Keratinocyte (primary cell): ENCODE measurements around the gene CSE1L.
"Not testable (repeated sequence)": the region's sequence is repeated elsewhere in the genome, so short reads cannot be mapped to it uniquely, and the experiment has no call there.

Experiments
- CTCF ChIP-seq, 3 experiments: IDR thresholded peaks in 1 of 3; conservative IDR thresholded peaks in 1 of 3; optimal IDR thresholded peaks in 1 of 3; 2 replicates in 2 of 3; 3 replicates in 1 of 3; pipeline versions ENCODE3 to v1.5.1; 2011; ENCODE audit warnings: low read length in 3 of 3, mild to moderate bottlenecking in 3 of 3, moderate library complexity in 2 of 3, control low read depth in 1 of 3, inconsistent platforms in 1 of 3; ENCODE audit not compliant: insufficient read depth in 2 of 3; ENCODE audit errors: extremely low read depth in 1 of 3
- EZH2 ChIP-seq: IDR thresholded peaks from one replicate; pipeline ENCODE4 v1.6.1; 2012; ENCODE audit warnings: inconsistent platforms, mild to moderate bottlenecking, low read length, moderate library complexity

- TF ChIP-seq CTCF (optimal IDR thresholded peaks at IDR 0.05 in 1 of 3, IDR thresholded peaks at IDR 0.05 in 1 of 3, conservative IDR thresholded peaks at IDR 0.05 in 1 of 3; ENCODE audit: extremely low read depth in 1 of 3, insufficient read depth in 2 of 3, low read length in 3 of 3); EZH2: not testable (repeated sequence)
Measured at GRCh38 chr20:49104979-49105547, 59.0 kb downstream of the CSE1L start.
